GM19025 (cell line): ENCODE results near the gene SPNS2.

ENCODE experiments used
- ATAC-seq: cut with Tn5 transposase; IDR thresholded peaks from one replicate; pipeline ENCODE4 v1.9.1; 2021; ENCODE audit warnings: mild to moderate bottlenecking, low read depth, moderate library complexity; ENCODE audit not compliant: unreplicated experiment

The SPNS2 gene

DNA sequence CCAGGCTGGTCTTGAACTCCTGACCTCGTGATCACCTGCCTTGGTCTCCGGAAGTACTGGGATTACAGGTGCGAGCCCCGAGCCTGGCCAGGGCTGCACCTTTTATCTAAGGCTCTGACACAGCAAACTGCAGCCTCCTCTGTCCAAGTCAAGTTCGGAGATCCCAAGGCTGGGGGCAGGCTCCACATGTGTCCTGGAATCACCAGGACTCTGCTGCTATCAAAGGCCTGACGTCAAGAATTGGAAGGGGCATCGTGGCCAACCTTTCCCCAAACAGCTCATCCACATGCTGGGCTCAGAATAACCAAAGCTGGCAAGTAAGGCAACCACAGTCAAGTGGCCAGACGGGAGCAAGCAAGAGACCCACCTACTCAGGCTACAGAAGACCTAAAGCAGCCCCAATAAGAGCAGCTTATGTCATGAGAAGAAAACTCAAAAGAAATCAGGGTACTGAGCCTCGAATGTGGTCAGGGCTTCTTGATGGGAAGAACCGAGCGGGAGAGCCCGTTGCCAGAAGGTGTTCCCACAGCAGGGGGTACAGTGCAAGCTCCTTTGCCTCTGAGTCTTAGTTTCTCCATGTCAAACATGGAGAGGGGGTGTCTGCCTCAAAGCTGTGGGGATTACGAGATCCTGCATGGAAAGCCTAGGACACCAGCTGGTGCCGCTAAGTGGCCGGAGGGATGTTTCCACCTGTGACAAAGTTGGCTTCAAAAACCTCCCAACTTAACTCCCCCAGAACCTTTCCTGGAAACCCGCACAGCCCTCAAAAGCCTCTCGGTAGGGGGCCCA is 48.6 kb downstream of the SPNS2 start:
- ATAC-seq = no peak

- ATAC-seq = no peak
Observed at GRCh38 chr17:4548061-4548461, 49.4 kb downstream of the SPNS2 start.

GRCh38 chr17:4548721-4549531 is 50.2 kb downstream of the SPNS2 start:
- ATAC-seq = no peak

GRCh38 chr17:4549781-4550533 is 51.3 kb downstream of the SPNS2 start:
- no peak for ATAC-seq

GRCh38 chr17:4550534-4551039 is 51.9 kb downstream of the SPNS2 start:
- no peak for ATAC-seq

DNA sequence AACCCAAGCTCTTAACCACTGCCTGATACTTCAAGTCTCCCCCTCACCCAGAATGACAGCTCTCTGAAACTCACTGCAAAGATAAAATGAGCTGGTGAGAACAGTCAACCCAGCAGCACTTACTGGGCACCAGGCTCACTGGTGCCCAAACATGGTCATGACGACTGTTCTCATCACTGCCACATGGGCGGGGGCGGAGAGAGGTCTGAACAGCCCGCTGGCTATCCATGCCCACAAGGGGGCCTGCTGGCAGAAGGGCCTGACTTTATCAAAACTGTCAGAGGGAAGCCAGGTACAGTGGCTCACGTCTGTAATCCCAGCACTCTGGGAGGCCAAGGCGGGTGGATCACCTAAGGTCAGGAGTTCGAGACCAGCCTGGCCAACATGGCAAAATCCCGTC is 52.5 kb downstream of the SPNS2 start:
- no peak for ATAC-seq

DNA sequence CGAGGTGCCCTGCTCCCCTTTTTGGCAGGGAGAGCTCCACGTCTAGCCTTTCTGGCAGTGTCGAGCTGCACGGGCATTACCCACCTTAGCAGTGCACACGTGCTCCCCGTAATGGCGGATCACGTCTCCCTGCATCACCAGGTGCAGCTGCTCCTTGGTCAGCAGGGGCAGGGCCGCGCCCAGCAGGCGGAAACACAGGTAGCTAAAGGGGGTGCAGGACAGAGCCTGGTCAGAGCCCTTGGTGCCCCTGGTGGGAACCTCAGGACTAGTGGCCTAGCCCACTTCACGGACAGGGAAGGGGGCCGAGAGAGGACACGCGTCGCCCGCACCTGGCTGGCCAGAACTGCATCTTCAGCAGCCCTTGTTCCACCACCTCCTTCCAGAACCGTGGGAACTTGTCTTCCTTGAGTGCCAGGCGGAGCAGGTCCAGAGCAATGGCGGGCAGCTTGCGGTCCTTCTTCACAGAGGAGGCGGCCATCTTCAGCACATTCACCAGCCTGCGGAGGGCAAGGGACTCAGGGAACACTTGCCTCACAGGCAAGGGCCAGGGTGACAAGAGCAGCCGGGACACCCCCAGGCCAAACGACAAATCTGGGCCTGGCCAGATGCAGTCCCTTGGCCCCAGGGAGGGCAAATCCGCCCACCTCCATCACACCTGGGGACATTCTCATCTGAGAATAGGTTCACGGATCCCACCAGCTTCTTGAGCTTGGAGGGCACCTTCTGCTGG is 53.3 kb downstream of the SPNS2 start:
- no peak for ATAC-seq

GRCh38 chr17:4553669-4554068 is 55.0 kb downstream of the SPNS2 start:
- no peak for ATAC-seq

DNA sequence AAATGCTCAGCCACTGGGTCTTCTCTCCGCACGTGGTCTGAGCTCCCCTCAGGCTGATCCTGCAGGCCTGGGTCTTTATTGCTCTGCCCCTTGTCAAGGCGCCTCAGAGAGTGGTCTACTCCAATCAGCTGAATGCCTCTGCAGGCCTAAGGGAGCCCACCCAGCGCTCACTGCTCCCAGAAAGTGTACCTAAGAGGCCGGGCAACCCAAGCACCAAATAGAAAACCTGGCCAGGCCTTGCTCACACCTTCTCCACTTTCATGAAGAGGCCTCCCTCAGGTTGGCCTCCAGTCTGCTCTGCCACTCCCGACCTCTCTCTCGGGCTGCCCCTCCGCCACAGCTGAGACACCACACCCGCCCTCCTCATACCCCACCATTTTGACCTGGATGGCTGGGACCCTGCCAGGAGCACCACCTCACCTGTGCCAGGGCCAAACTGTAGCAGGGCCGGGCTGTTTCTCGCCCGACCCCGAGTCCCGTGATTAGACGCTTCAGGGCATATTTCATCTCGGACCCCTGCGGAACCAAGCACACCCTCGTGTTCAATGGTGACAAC is 55.8 kb downstream of the SPNS2 start:
- ATAC-seq = no peak

- ATAC-seq = peak; percentile 89
Observed at GRCh38 chr17:4554997-4555799, 56.5 kb downstream of the SPNS2 start, which contains the start of gene MYBBP1A. Gene MYBBP1A, minus strand, starts transcription at chr17:4555384. Its CDS starts 60 bp downstream, at chr17:4555324.

- ATAC-seq = no peak
Observed at GRCh38 chr17:4555873-4556759, 57.4 kb downstream of the SPNS2 start.

DNA sequence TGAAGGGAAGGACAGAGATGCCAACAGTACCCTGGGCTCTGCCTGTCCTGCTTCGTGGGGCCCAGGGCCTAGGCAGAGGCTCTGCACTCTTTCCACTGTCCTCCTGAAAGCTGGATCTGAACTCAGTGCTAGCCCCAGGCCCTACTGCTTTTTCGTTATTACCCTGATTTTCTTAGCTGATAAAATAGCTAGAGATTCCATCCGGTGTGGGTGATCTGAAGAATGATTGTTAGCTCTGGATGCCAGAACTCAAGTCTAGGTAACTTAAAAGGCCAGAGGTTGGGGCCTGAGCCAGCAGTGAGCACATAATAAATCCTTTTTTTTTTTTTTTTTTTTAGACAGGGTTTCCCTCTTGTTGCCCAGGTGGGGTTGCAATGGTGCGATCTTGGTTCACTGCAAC is 58.3 kb downstream of the SPNS2 start:
- ATAC-seq = no peak

- no peak for ATAC-seq
Observed at GRCh38 chr17:4557626-4558346, 59.1 kb downstream of the SPNS2 start.

DNA sequence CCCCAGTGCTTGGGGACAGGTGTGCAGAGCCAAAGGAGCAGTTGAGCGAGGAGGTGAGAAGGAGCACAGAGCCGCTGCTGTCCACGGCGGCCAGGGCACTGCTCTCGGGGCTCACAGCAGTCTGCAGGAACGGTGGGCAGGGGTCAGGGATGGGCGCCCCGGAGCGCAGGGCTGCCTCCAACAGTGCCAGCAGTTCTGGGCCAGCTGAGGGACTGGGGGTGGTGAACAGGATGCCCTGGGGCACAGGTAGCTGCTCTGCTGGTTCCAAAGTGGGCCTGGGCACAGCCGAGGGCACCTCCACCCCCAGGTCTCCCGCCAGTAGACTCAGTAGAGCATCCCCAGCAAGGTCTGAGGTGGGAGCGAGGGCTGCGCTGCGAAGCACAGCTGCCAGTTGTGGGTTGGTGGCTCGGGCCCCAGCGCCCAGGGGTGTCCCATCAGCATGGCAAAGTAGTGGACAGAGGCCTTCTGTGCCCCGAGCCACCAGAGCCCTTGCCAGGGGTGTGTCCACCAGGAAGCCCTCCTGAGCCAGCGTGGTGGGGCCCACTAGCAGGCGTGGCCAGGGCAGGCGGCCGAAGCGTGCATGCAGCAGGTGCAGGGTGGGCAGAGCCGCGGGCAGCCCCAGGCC is 59.8 kb downstream of the SPNS2 start:
- ATAC-seq = no peak

- no peak for ATAC-seq
Observed at GRCh38 chr17:4559139-4559791, 60.6 kb downstream of the SPNS2 start.

DNA sequence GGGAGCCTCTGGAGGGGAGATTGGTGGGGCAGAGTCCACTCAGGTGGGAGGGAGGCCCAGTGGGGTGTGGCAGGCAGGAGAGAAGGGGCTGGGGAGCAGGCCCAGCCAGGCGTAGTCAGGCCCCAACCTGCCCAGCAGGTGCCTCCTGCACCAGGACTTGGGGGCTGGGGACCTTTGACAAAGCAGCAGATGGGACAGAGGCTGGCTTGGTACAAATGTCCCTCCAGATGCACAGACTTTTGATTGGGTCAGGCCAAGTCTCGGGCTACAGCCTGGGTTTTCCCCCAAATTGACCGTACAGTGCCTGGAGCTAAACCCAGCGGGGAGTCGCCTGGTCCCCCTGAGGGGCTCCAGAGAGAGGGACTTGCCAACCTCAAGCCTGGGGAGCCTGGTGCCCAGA is 61.3 kb downstream of the SPNS2 start:
- ATAC-seq = no peak
